Lung (tissue), 12 donors: ENCODE results near the gene ARHGAP31. TPM values are rescaled to one million over a fixed set of nuclear protein-coding genes. Genes with fewer than 3 reads are reported as not detected.
A peak's percentile ranks its signal among the peaks of the same experiment; 100 is the strongest.

Experiments
- ATAC-seq: fragments of 200-7000 bp; cut with Tn5 transposase; one replicate; pipeline ENCODE4 v1.9.1; 2020; ENCODE audit warnings: moderate number of reproducible peaks; ENCODE audit not compliant: insufficient read depth, low FRiP score
- DNase-seq, 3 donors: peaks; one replicate each; pipeline ENCODE4 v3.0.0-alpha.2; 2013 to 2017
- H3K27ac ChIP-seq, 2 donors: one replicate each; pipeline ENCODE4 v1.5.1; 2013; ENCODE audit warnings: mild to moderate bottlenecking in 2 of 2, moderate library complexity in 2 of 2, control low read depth in 1 of 2, inconsistent platforms in 1 of 2, low read depth in 1 of 2, low read length in 1 of 2
- H3K27me3 ChIP-seq, 3 donors: one replicate each; pipeline ENCODE4 v1.5.1; 2013; ENCODE audit warnings: low read length in 2 of 3; ENCODE audit not compliant: control insufficient read depth in 3 of 3, insufficient read depth in 3 of 3
- H3K36me3 ChIP-seq, 4 donors: one replicate each; pipeline ENCODE4 v1.5.1; 2013; ENCODE audit warnings: low read length in 4 of 4, mild to moderate bottlenecking in 1 of 4, moderate library complexity in 1 of 4; ENCODE audit not compliant: control insufficient read depth in 4 of 4, insufficient read depth in 4 of 4
- H3K4me1 ChIP-seq, 5 donors: one replicate each; pipeline ENCODE4 v1.5.1; 2013; ENCODE audit warnings: low read length in 5 of 5, mild to moderate bottlenecking in 2 of 5, moderate library complexity in 1 of 5; ENCODE audit not compliant: control insufficient read depth in 5 of 5, insufficient read depth in 5 of 5
- H3K4me3 ChIP-seq: one replicate; pipeline ENCODE4 v1.5.1; 2013; ENCODE audit warnings: mild to moderate bottlenecking, control low read depth, moderate library complexity
- H3K9ac ChIP-seq, 2 donors: one replicate each; pipeline ENCODE4 v1.5.1; 2013; ENCODE audit warnings: low read length in 2 of 2, control low read depth in 1 of 2; ENCODE audit not compliant: insufficient read depth in 1 of 2
- H3K9me3 ChIP-seq, 4 donors: one replicate each; pipeline ENCODE4 v1.5.1; 2013; ENCODE audit warnings: low read length in 3 of 4, mild to moderate bottlenecking in 1 of 4, moderate library complexity in 1 of 4; ENCODE audit not compliant: control insufficient read depth in 4 of 4, insufficient read depth in 3 of 4
- CTCF ChIP-seq: IDR thresholded peaks from 2 replicates; pipeline ENCODE4 v1.5.1; 2012; ENCODE audit warnings: mild to moderate bottlenecking; ENCODE audit errors: control extremely low read depth, extremely low read depth
- WGBS, 2 donors: extraction: QIAGEN DNeasy Blood & Tissue Kit; methylation state at CpG; one replicate each; pipeline ENCODE4 v1.1.7; 2013; 5-methylcytosine and 5-hydroxymethylcytosine counted together
- polyA plus RNA-seq, 2 donors: library from polyadenylated mRNA; stranded (reverse); fragments of 200-250 nt; gene quantifications; one replicate each; pipeline ENCODE4 v1.2.1, GENCODE V29; 2013
- total RNA-seq, 2 donors: library from RNA; depleted of rRNA in 1 of 2; stranded (reverse); fragments of >200 nt in 1 of 2; gene quantifications; one replicate each; pipeline ENCODE4 v1.2.1, GENCODE V29; 2014 to 2021
- donor health status: control.
- donor health status: control.
- donor health status: Bipolar disorder and iron deficiency.
- donor health status: healthy.
- donor health status: DM: yes; HTN: yes; CAD: no.

The ARHGAP31 gene
- total and polyA plus RNA-seq, 4 donors, result 11.6 to 58.5 (median 31.7) TPM

- TF ChIP-seq CTCF, result no peak
- no peaks in the 10 kb centered on the region for H3K9me3 ChIP-seq
- H3K27ac ChIP-seq, result peak overlapping the region in 1 of 2 donors; percentile 77
- H3K36me3 ChIP-seq, result peaks cover 0 to 35% (median 13%) of the 10 kb centered on the region in 4 donors
- peaks cover 0 to 18% (median 0%) of the 10 kb centered on the region in 5 donors for H3K4me1 ChIP-seq
- ATAC-seq (no peak), DNase-seq (no peak)
- no peak overlapping the region for H3K9ac ChIP-seq
- no peak overlapping the region for H3K4me3 ChIP-seq
- H3K27me3 ChIP-seq, result no peaks in the 10 kb centered on the region
These were observed 124.5 kb downstream of the ARHGAP31 start for GRCh38 chr3:119418641-119419040.

- H3K9me3 ChIP-seq, result no peaks in the 10 kb centered on the region
- 44 to 92% methylated on average over 2 of the region's 2 CpGs for WGBS, 2 donors
- H3K27me3 ChIP-seq, result no peaks in the 10 kb centered on the region
- peaks cover 0 to 20% (median 4%) of the 10 kb centered on the region in 4 donors for H3K36me3 ChIP-seq
- DNase-seq (no peak), ATAC-seq (no peak)
- no peak overlapping the region for H3K4me3 ChIP-seq
- TF ChIP-seq CTCF, result no peak
- no peak overlapping the region for H3K9ac ChIP-seq
- H3K4me1 ChIP-seq, result peaks cover 0 to 18% (median 0%) of the 10 kb centered on the region in 5 donors
- no peak overlapping the region for H3K27ac ChIP-seq
These were observed 126.0 kb downstream of the ARHGAP31 start for GRCh38 chr3:119420196-119420595.

GRCh38 chr3:119427669-119428068 is 133.5 kb downstream of the ARHGAP31 start:
- no peak for ATAC-seq
- 98 to 100% methylated on average over 1 of the region's 1 CpG for WGBS, 2 donors
- peak in 2 of 3 donors; percentile 31 to 35 for DNase-seq
- TF ChIP-seq CTCF, result no peak
- Histone ChIP-seq H3K9me3 (peaks cover 0 to 29% (median 19%) of the 10 kb centered on the region in 4 donors), H3K4me3 (no peak overlapping the region), H3K36me3 (peaks cover 8 to 39% (median 34%) of the 10 kb centered on the region in 4 donors), H3K9ac (no peak overlapping the region), H3K4me1 (no peaks in the 10 kb centered on the region), H3K27me3 (no peaks in the 10 kb centered on the region), H3K27ac (no peak overlapping the region)

GRCh38 chr3:119428538-119428937 is 134.4 kb downstream of the ARHGAP31 start:
- Histone ChIP-seq H3K36me3 (peaks cover 9 to 42% (median 37%) of the 10 kb centered on the region in 4 donors), H3K4me3 (no peak overlapping the region), H3K27me3 (no peaks in the 10 kb centered on the region), H3K4me1 (no peaks in the 10 kb centered on the region), H3K9me3 (peaks cover 0 to 29% (median 19%) of the 10 kb centered on the region in 4 donors), H3K9ac (no peak overlapping the region), H3K27ac (no peak overlapping the region)
- 91 to 100% methylated on average over 1 of the region's 1 CpG for WGBS, 2 donors
- ATAC-seq (no peak), DNase-seq (peak in 1 of 3 donors; percentile 7)
- TF ChIP-seq CTCF, result no peak
